ENCODE results near the gene IPO4. TPM values are rescaled to one million over a fixed set of nuclear protein-coding genes. Genes with fewer than 3 reads are reported as not detected.
A peak's percentile ranks its signal among the peaks of the same experiment; 100 is the strongest.

IPO4 gene
- total and polyA plus RNA-seq, 2 of the 13 experiments (the other 11 are each of a cell fraction or from before 2014, with no cell fraction given), result 39.0 to 179 TPM

DNA sequence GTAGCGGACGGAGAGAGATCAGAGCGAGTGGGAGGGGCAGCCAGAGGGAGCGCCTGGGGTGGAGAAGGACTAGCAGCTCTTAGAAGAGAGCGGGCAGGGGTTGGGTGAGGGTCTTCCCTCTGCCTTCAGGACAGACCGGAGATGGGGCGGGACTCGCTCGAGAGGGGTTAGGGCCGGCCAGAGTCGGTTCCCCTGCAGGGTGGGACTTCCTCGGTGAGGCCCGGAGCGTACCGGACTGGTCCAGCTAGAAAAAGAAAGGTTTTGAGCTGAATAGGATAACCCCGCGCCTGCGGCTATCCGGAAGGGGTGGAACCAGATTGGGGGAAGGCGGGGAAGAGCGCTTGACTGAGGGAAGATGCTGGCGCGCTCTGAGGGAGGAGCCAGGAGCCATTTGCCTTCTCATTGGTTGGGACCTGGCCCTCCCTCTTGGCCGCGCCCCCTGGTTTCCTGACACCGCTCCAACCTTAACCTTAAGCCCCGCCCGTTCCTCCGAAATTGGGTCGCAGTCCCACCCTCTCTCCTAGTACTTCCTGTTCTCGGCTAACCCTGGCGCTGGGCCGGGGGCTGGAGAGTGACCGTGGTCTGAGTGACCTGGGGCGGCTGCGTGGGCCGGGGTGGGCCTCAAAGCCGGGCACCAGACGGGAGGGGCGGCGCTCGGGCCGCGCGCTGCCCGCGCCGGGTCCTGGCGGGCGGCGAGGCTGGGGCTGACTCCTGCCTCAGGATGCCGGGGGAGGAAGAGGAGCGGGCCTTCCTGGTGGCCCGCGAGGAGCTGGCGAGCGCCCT lies 41.4 kb downstream of the IPO4 start, which contains the start of gene RNF31 (continued):
- peak; percentile 85 for TF ChIP-seq ZBED4 (CRISPR knock-in tag; IDR thresholded peaks at IDR 0.05; ENCODE audit: borderline replicate concordance)
- no peak for TF ChIP-seq ZNF564 (CRISPR knock-in tag; IDR thresholded peaks at IDR 0.05)
- peak; percentile 51; the same call in 1 of the 2 replicates for TF ChIP-seq ZNF510 (CRISPR knock-in tag; IDR thresholded peaks at IDR 0.05; ENCODE audit: low read depth)
- no peak for TF ChIP-seq ZNF709 (CRISPR knock-in tag; IDR thresholded peaks at IDR 0.05)
- no peak for TF ChIP-seq ZNF17 (CRISPR knock-in tag; IDR thresholded peaks at IDR 0.05)
- TF ChIP-seq ZKSCAN8 (CRISPR knock-in tag; IDR thresholded peaks at IDR 0.05; ENCODE audit: borderline replicate concordance), result no peak
- no peak for TF ChIP-seq GFI1 (CRISPR knock-in tag; IDR thresholded peaks at IDR 0.05; ENCODE audit: borderline replicate concordance)
- TF ChIP-seq, protein P1, sequence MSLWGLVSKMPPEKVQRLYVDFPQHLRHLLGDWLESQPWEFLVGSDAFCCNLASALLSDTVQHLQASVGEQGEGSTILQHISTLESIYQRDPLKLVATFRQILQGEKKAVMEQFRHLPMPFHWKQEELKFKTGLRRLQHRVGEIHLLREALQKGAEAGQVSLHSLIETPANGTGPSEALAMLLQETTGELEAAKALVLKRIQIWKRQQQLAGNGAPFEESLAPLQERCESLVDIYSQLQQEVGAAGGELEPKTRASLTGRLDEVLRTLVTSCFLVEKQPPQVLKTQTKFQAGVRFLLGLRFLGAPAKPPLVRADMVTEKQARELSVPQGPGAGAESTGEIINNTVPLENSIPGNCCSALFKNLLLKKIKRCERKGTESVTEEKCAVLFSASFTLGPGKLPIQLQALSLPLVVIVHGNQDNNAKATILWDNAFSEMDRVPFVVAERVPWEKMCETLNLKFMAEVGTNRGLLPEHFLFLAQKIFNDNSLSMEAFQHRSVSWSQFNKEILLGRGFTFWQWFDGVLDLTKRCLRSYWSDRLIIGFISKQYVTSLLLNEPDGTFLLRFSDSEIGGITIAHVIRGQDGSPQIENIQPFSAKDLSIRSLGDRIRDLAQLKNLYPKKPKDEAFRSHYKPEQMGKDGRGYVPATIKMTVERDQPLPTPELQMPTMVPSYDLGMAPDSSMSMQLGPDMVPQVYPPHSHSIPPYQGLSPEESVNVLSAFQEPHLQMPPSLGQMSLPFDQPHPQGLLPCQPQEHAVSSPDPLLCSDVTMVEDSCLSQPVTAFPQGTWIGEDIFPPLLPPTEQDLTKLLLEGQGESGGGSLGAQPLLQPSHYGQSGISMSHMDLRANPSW (CRISPR knock-in tag; IDR thresholded peaks at IDR 0.05; ENCODE audit: borderline replicate concordance), result no peak; the same call in 1 of the 2 replicates
- no peak for TF ChIP-seq PHB2 (IDR thresholded peaks at IDR 0.05; ENCODE audit: partially characterized antibody)
- TF ChIP-seq MEIS2 (CRISPR knock-in tag; IDR thresholded peaks at IDR 0.05), result no peak; the same call in 1 of the 2 replicates
- TF ChIP-seq KDM2A (CRISPR knock-in tag; IDR thresholded peaks at IDR 0.05; ENCODE audit: borderline replicate concordance, low read depth), result peak; percentile 69; the same call in 1 of the 2 replicates
- TF ChIP-seq, protein P2, sequence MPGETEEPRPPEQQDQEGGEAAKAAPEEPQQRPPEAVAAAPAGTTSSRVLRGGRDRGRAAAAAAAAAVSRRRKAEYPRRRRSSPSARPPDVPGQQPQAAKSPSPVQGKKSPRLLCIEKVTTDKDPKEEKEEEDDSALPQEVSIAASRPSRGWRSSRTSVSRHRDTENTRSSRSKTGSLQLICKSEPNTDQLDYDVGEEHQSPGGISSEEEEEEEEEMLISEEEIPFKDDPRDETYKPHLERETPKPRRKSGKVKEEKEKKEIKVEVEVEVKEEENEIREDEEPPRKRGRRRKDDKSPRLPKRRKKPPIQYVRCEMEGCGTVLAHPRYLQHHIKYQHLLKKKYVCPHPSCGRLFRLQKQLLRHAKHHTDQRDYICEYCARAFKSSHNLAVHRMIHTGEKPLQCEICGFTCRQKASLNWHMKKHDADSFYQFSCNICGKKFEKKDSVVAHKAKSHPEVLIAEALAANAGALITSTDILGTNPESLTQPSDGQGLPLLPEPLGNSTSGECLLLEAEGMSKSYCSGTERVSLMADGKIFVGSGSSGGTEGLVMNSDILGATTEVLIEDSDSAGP (CRISPR knock-in tag; IDR thresholded peaks at IDR 0.05; ENCODE audit: borderline replicate concordance), result no peak
- TF ChIP-seq, protein P3, sequence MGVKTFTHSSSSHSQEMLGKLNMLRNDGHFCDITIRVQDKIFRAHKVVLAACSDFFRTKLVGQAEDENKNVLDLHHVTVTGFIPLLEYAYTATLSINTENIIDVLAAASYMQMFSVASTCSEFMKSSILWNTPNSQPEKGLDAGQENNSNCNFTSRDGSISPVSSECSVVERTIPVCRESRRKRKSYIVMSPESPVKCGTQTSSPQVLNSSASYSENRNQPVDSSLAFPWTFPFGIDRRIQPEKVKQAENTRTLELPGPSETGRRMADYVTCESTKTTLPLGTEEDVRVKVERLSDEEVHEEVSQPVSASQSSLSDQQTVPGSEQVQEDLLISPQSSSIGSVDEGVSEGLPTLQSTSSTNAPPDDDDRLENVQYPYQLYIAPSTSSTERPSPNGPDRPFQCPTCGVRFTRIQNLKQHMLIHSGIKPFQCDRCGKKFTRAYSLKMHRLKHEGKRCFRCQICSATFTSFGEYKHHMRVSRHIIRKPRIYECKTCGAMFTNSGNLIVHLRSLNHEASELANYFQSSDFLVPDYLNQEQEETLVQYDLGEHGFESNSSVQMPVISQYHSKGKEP (CRISPR knock-in tag; IDR thresholded peaks at IDR 0.05), result peak; percentile 71; the same call in 1 of the 2 replicates
- peak; percentile 39 for TF ChIP-seq IKZF4 (CRISPR knock-in tag; IDR thresholded peaks at IDR 0.05; ENCODE audit: borderline replicate concordance, low read depth, not compliant biosample characterization)
- peak; percentile 61 for TF ChIP-seq REPIN1 (CRISPR knock-in tag; IDR thresholded peaks at IDR 0.05; ENCODE audit: borderline replicate concordance, low read depth)
- TF ChIP-seq ZNF557 (CRISPR knock-in tag; IDR thresholded peaks at IDR 0.05), result 0 out of 2 replicates have a peak, but pooled peaks have one; percentile 57
- no peak for TF ChIP-seq ZNF501 (CRISPR knock-in tag; IDR thresholded peaks at IDR 0.05)

Measured in HepG2 (cell line).